Smooth muscle cell (in vitro differentiated cells): ENCODE results near the gene MREG. TPM values are rescaled to one million over a fixed set of nuclear protein-coding genes. Genes with fewer than 3 reads are reported as not detected.

Source experiments
- DNase-seq: peaks from one replicate; lab custom pipeline; 2025; ENCODE audit not compliant: unreplicated experiment; lab: John Stamatoyannopoulos, UW
- H2AFZ ChIP-seq: fragments of 200-600 bp; sonication (generic); 2 replicates; pipeline ENCODE4 v1.6.0; 2016; ENCODE audit warnings: antibody characterized with exemption, low read depth, mild to moderate bottlenecking
- H3F3A ChIP-seq: fragments of 200-600 bp; sonication (generic); 2 replicates; pipeline ENCODE4 v1.6.0; 2017; ENCODE audit warnings: antibody characterized with exemption, low read depth
- H3K27ac ChIP-seq: fragments of 200-600 bp; sonication (generic); 2 replicates; pipeline ENCODE4 v1.5.1; 2016; ENCODE audit warnings: low read depth, mild to moderate bottlenecking
- H3K27me3 ChIP-seq: fragments of 200-600 bp; sonication (generic); 2 replicates; pipeline ENCODE4 v1.6.1; 2016; ENCODE audit warnings: low read depth, mild to moderate bottlenecking
- H3K36me3 ChIP-seq: fragments of 200-600 bp; sonication (generic); 2 replicates; pipeline ENCODE4 v1.5.1; 2016; ENCODE audit warnings: low read depth
- H3K4me1 ChIP-seq: fragments of 200-600 bp; sonication (generic); 2 replicates; pipeline ENCODE4 v1.5.1; 2016; ENCODE audit warnings: low read depth
- H3K4me2 ChIP-seq: fragments of 200-600 bp; sonication (generic); 2 replicates; pipeline ENCODE4 v1.6.0; 2016; ENCODE audit warnings: mild to moderate bottlenecking
- H3K4me3 ChIP-seq: fragments of 200-600 bp; sonication (generic); 2 replicates; pipeline ENCODE4 v1.5.1; 2016; ENCODE audit warnings: mild to moderate bottlenecking
- H3K79me2 ChIP-seq: fragments of 200-600 bp; sonication (generic); 2 replicates; pipeline ENCODE4 v1.6.0; 2016; ENCODE audit warnings: low read depth, mild to moderate bottlenecking
- H3K9ac ChIP-seq: fragments of 200-600 bp; sonication (generic); 2 replicates; pipeline ENCODE4 v1.6.0; 2016; ENCODE audit warnings: low read depth
- H3K9me3 ChIP-seq: fragments of 200-600 bp; sonication (generic); replicated peaks from 2 replicates; pipeline ENCODE4 v1.5.1; 2016; ENCODE audit warnings: low read depth
- H4K20me1 ChIP-seq: fragments of 200-600 bp; sonication (generic); 2 replicates; pipeline ENCODE4 v1.6.0; 2016; ENCODE audit warnings: low read depth
- CTCF ChIP-seq: fragments of 200-600 bp; sonication (generic); IDR thresholded peaks from 2 replicates; pipeline ENCODE4 v1.5.1; 2017; ENCODE audit warnings: borderline replicate concordance, mild to moderate bottlenecking, antibody characterized with exemption; ENCODE audit not compliant: insufficient read depth, poor library complexity, severe bottlenecking
- WGBS: methylation state at CpG from one replicate; pipeline ENCODE4 v1.1.7; 2016; ENCODE audit warnings: low lambda C conversion rate; 5-methylcytosine and 5-hydroxymethylcytosine counted together
- polyA plus RNA-seq: library from polyadenylated mRNA; unstranded; fragments of >200 nt; fragmentation: Nextera tagmentation; extraction: Ambion mirVana; gene quantifications from 2 replicates; pipeline ENCODE4 v1.2.1, GENCODE V29; 2016
- total RNA-seq: library from RNA; depleted of rRNA; stranded (reverse); fragments of >200 nt; gene quantifications from 2 replicates; pipeline ENCODE4 v1.2.3, GENCODE V29; 2014

The MREG gene
- total and polyA plus RNA-seq, 2 experiments from 2014 or later: 2.3 to 5.5 TPM

GRCh38 chr2:215900203-215900611, 113.1 kb downstream of the MREG start:
- H3K27ac ChIP-seq: peak overlapping the region; percentile 30
- no peaks in the 10 kb centered on the region for H3K79me2 ChIP-seq
- peaks cover 3% of the 10 kb centered on the region for H3K4me1 ChIP-seq
- H3F3A ChIP-seq: no peaks in the 10 kb centered on the region
- H4K20me1 ChIP-seq: no peaks in the 10 kb centered on the region
- peak overlapping the region; percentile 19 for H2AFZ ChIP-seq
- H3K36me3 ChIP-seq: no peaks in the 10 kb centered on the region
- WGBS: 66% methylated on average over 4 of the region's 4 CpGs
- DNase-seq: no peak
- H3K4me2 ChIP-seq: no peak overlapping the region
- H3K9me3 ChIP-seq: no peaks in the 10 kb centered on the region
- no peak overlapping the region for H3K9ac ChIP-seq
- no peaks in the 10 kb centered on the region for H3K27me3 ChIP-seq
- H3K4me3 ChIP-seq: no peak overlapping the region
- TF ChIP-seq CTCF: no peak

GRCh38 chr2:215899141-215900074, 113.9 kb downstream of the MREG start:
- peak overlapping the region; percentile 19 for H2AFZ ChIP-seq
- H3K4me2 ChIP-seq: no peak overlapping the region
- no peak overlapping the region for H3K4me3 ChIP-seq

GRCh38 chr2:215898363-215898762, 115.0 kb downstream of the MREG start:
- Histone ChIP-seq H2AFZ (no peak overlapping the region), H3K4me3 (no peak overlapping the region), H4K20me1 (no peaks in the 10 kb centered on the region), H3K4me2 (no peak overlapping the region), H3K27me3 (no peaks in the 10 kb centered on the region), H3K9ac (no peak overlapping the region), H3K9me3 (no peaks in the 10 kb centered on the region), H3K79me2 (no peaks in the 10 kb centered on the region), H3F3A (no peaks in the 10 kb centered on the region), H3K27ac (no peak overlapping the region), H3K4me1 (no peaks in the 10 kb centered on the region), H3K36me3 (no peaks in the 10 kb centered on the region)
- 96% methylated on average over 2 of the region's 2 CpGs for WGBS
- no peak for DNase-seq
- no peak for TF ChIP-seq CTCF

More at GRCh38 chr2:215899141-215900074, 113.9 kb downstream of the MREG start:
- no peak overlapping the region for H3K9ac ChIP-seq
- H3K9me3 ChIP-seq: no peaks in the 10 kb centered on the region
- H3F3A ChIP-seq: no peaks in the 10 kb centered on the region
- H3K4me1 ChIP-seq: peaks cover 3% of the 10 kb centered on the region
- H3K27ac ChIP-seq: peak overlapping the region; percentile 30
- WGBS: 91% methylated on average over 14 of the region's 14 CpGs
- H3K79me2 ChIP-seq: no peaks in the 10 kb centered on the region
- no peaks in the 10 kb centered on the region for H3K36me3 ChIP-seq
- no peak for DNase-seq
- no peak for TF ChIP-seq CTCF
- no peaks in the 10 kb centered on the region for H3K27me3 ChIP-seq
- H4K20me1 ChIP-seq: no peaks in the 10 kb centered on the region

- H3K4me2 ChIP-seq: no peak overlapping the region
- no peaks in the 10 kb centered on the region for H3K4me1 ChIP-seq
- no peaks in the 10 kb centered on the region for H4K20me1 ChIP-seq
- H3K9ac ChIP-seq: no peak overlapping the region
- no peak overlapping the region for H3K4me3 ChIP-seq
- no peak for DNase-seq
- H3K9me3 ChIP-seq: no peaks in the 10 kb centered on the region
- H3K36me3 ChIP-seq: no peaks in the 10 kb centered on the region
- WGBS: 69% methylated on average over 4 of the region's 4 CpGs
- no peaks in the 10 kb centered on the region for H3K79me2 ChIP-seq
- no peak for TF ChIP-seq CTCF
- no peaks in the 10 kb centered on the region for H3F3A ChIP-seq
- no peak overlapping the region for H3K27ac ChIP-seq
- no peaks in the 10 kb centered on the region for H3K27me3 ChIP-seq
- no peak overlapping the region for H2AFZ ChIP-seq
These were observed 116.4 kb downstream of the MREG start for GRCh38 chr2:215896921-215897320.
